Suprapubic skin (tissue), 4 donors: ENCODE data around the gene ACSF2. TPM values are rescaled to one million over a fixed set of nuclear protein-coding genes. Genes with fewer than 3 reads are reported as not detected.

Experiments
- DNase-seq, 2 donors: peaks; one replicate each; pipeline ENCODE4 v3.0.0-alpha.2; 2019; ENCODE audit warnings: low spot score in 2 of 2
- H3K27ac ChIP-seq: fragments of 200-600 bp; sonication (generic); one replicate; pipeline ENCODE4 v1.5.1; 2019
- H3K27me3 ChIP-seq: fragments of 200-600 bp; sonication (generic); one replicate; pipeline ENCODE4 v1.5.1; 2019
- H3K36me3 ChIP-seq: fragments of 200-600 bp; sonication (generic); one replicate; pipeline ENCODE4 v1.5.1; 2019
- H3K4me1 ChIP-seq: fragments of 200-600 bp; sonication (generic); one replicate; pipeline ENCODE4 v1.5.1; 2019
- H3K4me3 ChIP-seq: fragments of 200-600 bp; sonication (generic); one replicate; pipeline ENCODE4 v1.5.1; 2019; ENCODE audit warnings: mild to moderate bottlenecking
- H3K9me3 ChIP-seq: fragments of 200-600 bp; sonication (generic); one replicate; pipeline ENCODE4 v1.5.1; 2019
- EP300 ChIP-seq: sonication (generic); formaldehyde crosslinking; IDR thresholded peaks from one replicate; pipeline ENCODE4 v1.6.1; 2017; ENCODE audit warnings: antibody characterized with exemption
- POLR2A ChIP-seq, 2 donors: fragments of 450-650 bp; IDR thresholded peaks; one replicate each; pipeline ENCODE4 v1.6.1; 2017; ENCODE audit warnings: antibody characterized with exemption in 2 of 2, mild to moderate bottlenecking in 2 of 2, moderate library complexity in 2 of 2
- POLR2AphosphoS5 ChIP-seq, 3 donors: sonication (generic); formaldehyde crosslinking; IDR thresholded peaks; one replicate each; pipeline ENCODE4 v1.6.1; 2017; ENCODE audit warnings: antibody characterized with exemption in 3 of 3
- WGBS: methylation state at CpG from one replicate; pipeline ENCODE4 v1.1.5; 2018; 5-methylcytosine and 5-hydroxymethylcytosine counted together
- total RNA-seq, 4 donors: library from RNA; depleted of rRNA; stranded (reverse); fragments of >200 nt; gene quantifications; one replicate each; pipeline ENCODE4 v1.1.0, GENCODE V29; 2016
- TF ChIP-seq, protein P1 (sequence below), 2 donors: fragments of 200-600 bp in 1 of 2; fragments of 450-650 bp in 1 of 2; sonication (generic) in 1 of 2; IDR thresholded peaks; one replicate each; pipeline ENCODE4 v1.5.1; 2016 to 2019; ENCODE audit warnings: antibody characterized with exemption in 2 of 2, mild to moderate bottlenecking in 1 of 2, moderate library complexity in 1 of 2

The ACSF2 gene
- total RNA-seq, 4 donors from 2014 or later: 61.2 to 164 (median 69.8) TPM

- Histone ChIP-seq H3K36me3 (no peaks in the 10 kb centered on the region), H3K27me3 (no peaks in the 10 kb centered on the region), H3K4me1 (peaks cover 26% of the 10 kb centered on the region), H3K9me3 (no peaks in the 10 kb centered on the region), H3K27ac (peak overlapping the region; percentile 71), H3K4me3 (peak overlapping the region; percentile 71)
- DNase-seq: no peak
- no peak for TF ChIP-seq EP300
- TF ChIP-seq, protein P1, sequence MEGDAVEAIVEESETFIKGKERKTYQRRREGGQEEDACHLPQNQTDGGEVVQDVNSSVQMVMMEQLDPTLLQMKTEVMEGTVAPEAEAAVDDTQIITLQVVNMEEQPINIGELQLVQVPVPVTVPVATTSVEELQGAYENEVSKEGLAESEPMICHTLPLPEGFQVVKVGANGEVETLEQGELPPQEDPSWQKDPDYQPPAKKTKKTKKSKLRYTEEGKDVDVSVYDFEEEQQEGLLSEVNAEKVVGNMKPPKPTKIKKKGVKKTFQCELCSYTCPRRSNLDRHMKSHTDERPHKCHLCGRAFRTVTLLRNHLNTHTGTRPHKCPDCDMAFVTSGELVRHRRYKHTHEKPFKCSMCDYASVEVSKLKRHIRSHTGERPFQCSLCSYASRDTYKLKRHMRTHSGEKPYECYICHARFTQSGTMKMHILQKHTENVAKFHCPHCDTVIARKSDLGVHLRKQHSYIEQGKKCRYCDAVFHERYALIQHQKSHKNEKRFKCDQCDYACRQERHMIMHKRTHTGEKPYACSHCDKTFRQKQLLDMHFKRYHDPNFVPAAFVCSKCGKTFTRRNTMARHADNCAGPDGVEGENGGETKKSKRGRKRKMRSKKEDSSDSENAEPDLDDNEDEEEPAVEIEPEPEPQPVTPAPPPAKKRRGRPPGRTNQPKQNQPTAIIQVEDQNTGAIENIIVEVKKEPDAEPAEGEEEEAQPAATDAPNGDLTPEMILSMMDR (IDR thresholded peaks at IDR 0.05): no peak
- no peak for TF ChIP-seq POLR2AphosphoS5 (IDR thresholded peaks at IDR 0.05)
- TF ChIP-seq POLR2A (IDR thresholded peaks at IDR 0.05): no peak
- 30% methylated on average over 26 of the region's 32 CpGs for WGBS
Observed at GRCh38 chr17:50508573-50509460, 82.8 kb downstream of the ACSF2 start.

GRCh38 chr17:50511058-50511457 lies 85.0 kb downstream of the ACSF2 start:
- no peak overlapping the region for H3K4me3 ChIP-seq
- H3K27me3 ChIP-seq: no peaks in the 10 kb centered on the region
- no peak for DNase-seq
- TF ChIP-seq EP300: no peak
- TF ChIP-seq, protein P1 (IDR thresholded peaks at IDR 0.05): no peak
- no peak for TF ChIP-seq POLR2A (IDR thresholded peaks at IDR 0.05)
- TF ChIP-seq POLR2AphosphoS5 (IDR thresholded peaks at IDR 0.05): no peak
- WGBS: 36% methylated on average over 3 of the region's 3 CpGs
- no peak overlapping the region for H3K27ac ChIP-seq
- H3K36me3 ChIP-seq: no peaks in the 10 kb centered on the region
- no peaks in the 10 kb centered on the region for H3K9me3 ChIP-seq
- peaks cover 34% of the 10 kb centered on the region for H3K4me1 ChIP-seq

DNA sequence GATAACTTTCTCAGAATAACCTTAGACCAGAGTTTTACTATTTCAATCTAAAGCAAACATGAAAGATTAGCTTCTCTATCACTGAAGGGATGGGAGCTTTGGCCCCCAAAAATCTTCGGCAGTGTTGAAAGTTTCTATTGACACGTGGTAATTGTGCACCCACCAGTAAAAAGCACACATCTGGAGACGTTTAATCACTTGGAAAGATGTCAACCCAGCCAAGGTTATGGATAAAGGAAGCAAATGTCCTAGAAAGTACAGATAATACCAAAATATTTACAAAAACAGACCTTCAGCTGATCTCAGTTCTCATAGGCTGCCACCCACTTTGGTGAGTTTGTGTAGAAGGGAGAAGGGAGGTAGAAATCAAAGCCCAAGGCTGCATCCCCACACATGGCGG lies 87.5 kb downstream of the ACSF2 start:
- peaks cover 28% of the 10 kb centered on the region for H3K4me1 ChIP-seq
- TF ChIP-seq, protein P1 (IDR thresholded peaks at IDR 0.05): no peak
- TF ChIP-seq POLR2A (IDR thresholded peaks at IDR 0.05) (no peak), POLR2AphosphoS5 (IDR thresholded peaks at IDR 0.05) (no peak), EP300 (no peak)
- DNase-seq: no peak
- 75% methylated on average over 4 of the region's 4 CpGs for WGBS
- H3K27ac ChIP-seq: no peak overlapping the region
- no peaks in the 10 kb centered on the region for H3K27me3 ChIP-seq
- H3K4me3 ChIP-seq: no peak overlapping the region
- H3K9me3 ChIP-seq: no peaks in the 10 kb centered on the region
- no peaks in the 10 kb centered on the region for H3K36me3 ChIP-seq

DNA sequence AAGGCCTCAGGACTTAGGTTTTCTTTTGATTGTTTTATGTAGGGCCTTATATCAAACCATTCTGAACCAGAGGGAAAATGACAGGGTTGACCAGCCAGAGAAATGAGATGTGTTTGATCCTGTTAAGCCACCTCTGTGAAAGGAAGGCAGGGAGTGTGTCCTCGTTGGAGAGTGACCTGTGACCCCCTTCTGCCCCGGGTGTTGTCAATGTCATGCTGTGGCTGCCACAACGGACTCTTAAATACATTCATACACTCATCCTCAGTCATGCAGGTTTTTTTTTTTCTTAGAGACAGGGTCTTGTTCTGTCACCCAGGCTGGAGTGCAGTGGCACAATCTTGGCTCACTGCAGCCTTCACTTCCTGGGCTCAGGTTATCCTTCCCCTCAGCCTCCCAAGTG lies 88.4 kb downstream of the ACSF2 start:
- 70% methylated on average over 3 of the region's 3 CpGs for WGBS
- Histone ChIP-seq H3K4me3 (no peak overlapping the region), H3K36me3 (no peaks in the 10 kb centered on the region), H3K4me1 (peaks cover 21% of the 10 kb centered on the region), H3K27ac (no peak overlapping the region), H3K9me3 (no peaks in the 10 kb centered on the region), H3K27me3 (no peaks in the 10 kb centered on the region)
- no peak for DNase-seq
- TF ChIP-seq POLR2AphosphoS5 (IDR thresholded peaks at IDR 0.05) (no peak), POLR2A (IDR thresholded peaks at IDR 0.05) (no peak), EP300 (no peak)
- TF ChIP-seq, protein P1 (IDR thresholded peaks at IDR 0.05): no peak

DNA sequence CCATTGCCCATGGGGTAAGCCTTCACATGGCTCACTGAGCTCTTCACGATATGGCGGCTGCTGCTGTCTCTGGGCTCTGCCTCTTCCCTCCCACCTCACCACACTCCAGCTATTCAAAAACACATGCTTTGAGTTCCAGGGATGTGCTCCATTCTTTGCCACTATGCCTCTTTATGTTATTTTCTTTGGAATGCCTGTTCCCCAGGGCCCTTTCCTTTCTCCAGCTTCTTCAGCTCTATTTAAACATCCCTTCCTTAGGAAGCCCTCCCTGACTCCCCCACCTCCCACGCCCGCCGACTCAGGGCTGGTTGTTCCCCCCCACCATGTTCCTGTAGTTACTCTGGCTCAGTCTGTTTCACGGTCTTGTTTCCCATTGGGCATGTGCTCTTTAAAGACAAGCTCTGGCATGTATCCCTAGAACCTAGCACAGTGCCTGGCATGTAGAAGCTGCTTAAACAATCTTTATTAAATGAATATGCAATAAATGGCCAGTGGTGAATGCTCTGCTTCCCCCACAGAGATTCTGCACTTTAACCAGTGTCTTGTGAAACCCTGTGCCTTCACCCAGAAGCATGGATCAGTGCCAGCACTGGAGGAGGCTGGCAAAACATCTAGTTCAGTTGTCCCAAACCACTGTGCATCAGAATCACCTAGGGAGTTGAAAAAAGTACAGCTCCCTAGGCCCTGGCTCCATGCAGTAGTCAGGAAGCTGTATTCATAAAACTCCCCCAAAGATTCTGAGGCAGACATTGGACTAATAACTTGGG lies 89.1 kb downstream of the ACSF2 start:
- Histone ChIP-seq H3K36me3 (no peaks in the 10 kb centered on the region), H3K4me3 (no peak overlapping the region), H3K27me3 (no peaks in the 10 kb centered on the region), H3K4me1 (peaks cover 21% of the 10 kb centered on the region), H3K27ac (no peak overlapping the region), H3K9me3 (no peaks in the 10 kb centered on the region)
- DNase-seq: no peak
- 58% methylated on average over 6 of the region's 6 CpGs for WGBS
- TF ChIP-seq POLR2A (IDR thresholded peaks at IDR 0.05) (no peak), POLR2AphosphoS5 (IDR thresholded peaks at IDR 0.05) (no peak), EP300 (no peak)
- TF ChIP-seq, protein P1 (IDR thresholded peaks at IDR 0.05): no peak
